Stimulated activated naive CD4-positive, alpha-beta T cell (primary cell): ENCODE data around the gene TPRG1.

Experiments
- DNase-seq, 6 experiments: peaks; one replicate each; lab custom pipeline; 2025; lab: John Stamatoyannopoulos, UW

Gene TPRG1

DNA sequence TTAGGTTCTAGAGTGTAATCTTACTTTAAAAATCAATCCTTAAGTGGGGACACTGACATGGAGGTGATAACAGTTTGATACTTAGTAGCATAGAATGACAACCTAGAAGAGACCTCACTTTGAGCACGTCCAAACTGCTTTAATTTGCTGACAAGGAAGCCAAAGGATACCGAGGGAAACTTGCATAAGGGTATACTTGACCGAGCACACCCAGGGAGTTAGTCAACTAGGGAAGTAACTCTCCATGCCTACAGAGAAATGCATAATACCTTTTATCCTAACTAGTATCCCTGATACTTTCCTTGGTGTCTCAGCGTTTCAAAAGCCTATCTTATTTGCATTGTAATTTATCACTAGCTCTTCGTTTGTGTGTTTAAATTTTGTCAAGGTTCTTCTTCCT is 5.5 kb upstream of the TPRG1 start:
- no peak for DNase-seq

DNA sequence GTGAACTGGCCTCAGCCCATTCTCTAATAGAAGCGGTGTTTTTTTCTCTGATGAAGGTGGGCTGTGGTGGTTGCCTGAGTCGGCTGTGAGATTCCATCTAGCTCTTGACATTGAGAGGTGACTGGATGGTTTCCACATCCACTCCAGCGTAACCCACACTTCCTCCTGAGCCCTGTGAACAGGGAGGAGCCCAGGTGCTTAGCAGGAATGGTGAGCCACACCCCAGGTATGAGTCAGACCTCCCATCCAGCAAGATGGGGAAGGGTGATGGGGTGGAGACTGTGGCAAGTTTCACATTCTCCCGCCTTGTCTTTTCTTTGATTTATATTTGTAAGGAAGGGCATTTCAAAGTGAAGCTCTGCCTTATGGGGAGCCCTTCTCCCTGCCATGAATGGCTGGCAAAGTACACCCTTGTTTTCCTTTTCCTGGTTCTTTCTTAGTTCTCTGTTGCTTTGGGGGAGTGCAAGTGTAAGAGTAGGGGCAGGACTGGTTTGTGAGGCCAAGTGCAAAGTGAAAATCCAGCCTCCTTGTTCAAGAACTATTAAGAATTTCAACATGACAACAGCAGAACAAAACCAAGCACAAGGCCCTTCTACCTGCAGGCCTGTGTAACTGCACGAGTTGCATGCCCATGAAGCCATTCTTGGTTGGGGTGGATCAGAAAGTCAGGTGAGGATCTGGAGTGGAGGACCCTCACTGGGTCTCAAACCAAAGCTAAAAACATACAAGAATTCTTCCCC is 4.6 kb upstream of the TPRG1 start:
- no peak for DNase-seq

DNA sequence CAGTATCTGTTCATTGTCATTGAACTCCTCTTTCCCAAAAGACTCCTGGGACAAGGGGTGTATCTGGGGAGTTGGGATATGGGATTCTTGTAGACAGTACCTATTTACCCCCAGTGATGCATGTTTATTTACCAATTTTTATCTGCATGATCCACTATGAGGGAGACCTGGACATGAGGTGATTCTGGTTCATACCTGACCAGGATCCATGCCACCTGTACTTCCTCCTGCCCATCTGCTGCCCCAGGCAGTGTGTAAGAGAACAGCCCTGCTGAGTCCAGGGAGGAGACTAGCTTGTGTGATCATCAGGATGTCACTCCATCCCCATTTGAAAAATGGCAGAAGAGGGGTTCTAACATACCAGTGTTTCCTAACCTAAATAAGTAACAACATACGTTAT is 3.1 kb upstream of the TPRG1 start:
- no peak for DNase-seq

DNA sequence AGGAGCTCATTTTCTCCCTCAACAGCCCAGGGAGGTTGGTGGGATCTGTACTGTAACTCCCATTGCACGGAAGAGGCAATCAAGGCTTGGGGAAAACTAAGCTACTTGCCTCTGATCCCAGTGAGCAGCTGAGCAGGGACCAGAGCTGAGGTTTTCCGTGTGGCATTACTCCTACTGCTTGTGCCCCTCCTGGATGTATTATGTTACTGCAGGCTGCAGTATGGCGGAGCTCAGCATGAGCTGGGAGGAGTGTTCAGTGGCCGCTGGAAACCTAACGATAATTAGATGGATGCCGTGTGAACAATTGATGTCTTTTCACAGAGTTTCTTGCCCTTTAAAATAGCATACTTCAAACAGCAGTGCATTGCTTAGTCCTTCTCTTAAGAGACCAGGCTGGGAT is 2.0 kb upstream of the TPRG1 start:
- no peak for DNase-seq

DNA sequence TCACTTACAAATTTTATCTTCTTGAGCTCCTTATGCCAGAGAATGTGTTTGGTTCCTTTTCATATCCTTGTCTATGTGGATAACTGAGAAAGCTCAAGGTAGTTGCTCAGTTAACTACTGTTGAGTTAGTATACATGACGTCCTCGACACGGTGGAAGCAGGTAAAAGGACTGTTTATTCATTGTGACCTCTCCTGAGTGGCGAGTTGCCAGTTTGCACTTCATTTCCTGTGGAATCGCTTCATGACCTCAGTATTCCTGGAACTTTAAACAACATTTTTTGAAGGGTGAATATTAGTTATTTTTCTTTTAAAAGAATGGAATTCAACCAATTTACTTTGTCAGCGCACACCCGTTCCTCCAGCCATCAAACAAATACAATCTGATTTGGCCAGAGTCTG is 1.2 kb upstream of the TPRG1 start:
- no peak for DNase-seq

DNA sequence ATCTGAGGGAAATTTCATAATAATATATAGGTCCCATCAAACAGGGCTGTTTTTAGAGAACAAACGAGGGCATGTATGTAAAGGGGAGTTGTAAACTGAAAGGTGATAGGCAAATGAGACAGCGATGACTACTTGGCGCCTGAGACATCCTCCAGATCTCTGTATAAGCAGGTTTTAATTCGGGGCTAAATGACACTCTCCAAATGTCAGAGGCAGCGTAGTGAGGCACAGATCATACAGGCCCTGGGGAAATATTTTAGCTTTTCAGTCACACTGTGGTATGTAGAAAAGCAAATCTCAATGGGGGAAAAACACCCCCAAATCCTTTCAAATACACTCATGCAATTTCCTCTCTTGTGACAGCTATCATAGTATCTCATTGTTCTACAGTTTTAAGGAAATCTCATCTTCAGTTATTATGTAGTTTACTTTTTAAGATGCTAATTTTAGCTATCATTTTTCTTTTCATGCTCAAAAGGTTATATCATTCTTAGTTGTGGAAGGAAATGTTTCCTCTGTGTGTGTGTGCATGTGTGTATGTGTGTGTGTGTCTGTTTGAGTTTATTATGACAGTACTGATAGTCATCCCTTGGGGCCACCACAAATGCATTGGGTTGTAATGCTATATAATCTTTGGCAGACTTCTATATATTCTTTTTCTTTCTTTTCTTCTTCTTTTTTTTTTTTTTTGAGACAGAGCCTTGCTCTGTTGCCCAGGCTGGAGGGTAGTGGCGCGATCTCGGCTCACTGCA is 1.1 kb downstream of the TPRG1 start:
- peak in 2 of 6 experiments; percentile 41 to 45 for DNase-seq

DNA sequence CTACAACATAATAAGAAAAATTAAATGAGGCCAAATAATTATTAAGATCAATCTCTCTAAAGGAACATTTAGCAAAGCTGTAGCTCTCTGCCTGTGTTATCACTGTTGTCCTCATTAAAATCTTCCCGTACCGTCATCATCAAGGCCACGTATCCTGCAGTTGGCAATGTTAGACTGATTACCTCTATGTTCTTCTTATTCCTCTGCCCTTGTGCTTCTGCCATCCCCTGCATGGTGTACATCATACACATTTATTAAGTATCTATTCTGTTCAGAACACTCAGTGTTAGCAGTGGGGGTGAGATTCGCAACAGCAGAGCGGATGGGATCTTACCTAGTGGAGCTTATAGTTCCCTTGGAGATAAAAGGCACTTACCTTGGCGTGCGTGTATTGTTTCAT is 12.8 kb downstream of the TPRG1 start:
- DNase-seq = no peak

DNA sequence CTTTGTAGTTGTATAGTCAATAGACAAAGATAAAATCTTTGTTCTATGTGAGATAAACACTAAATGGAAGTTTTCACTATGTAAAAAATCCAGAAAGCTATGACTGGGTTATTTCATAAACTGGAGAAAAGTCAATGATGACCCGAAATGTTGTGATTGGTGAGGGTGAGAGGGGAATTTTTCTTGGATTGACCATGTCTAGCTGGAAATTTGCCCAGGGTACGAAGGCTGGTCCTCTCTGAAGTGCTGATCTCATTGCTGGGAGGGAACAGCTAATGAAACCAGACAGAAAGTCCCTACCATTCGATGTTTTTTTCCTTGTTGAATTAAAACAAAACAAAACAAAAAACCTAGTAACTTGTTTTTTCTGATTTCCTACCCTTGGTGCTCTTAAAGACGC is 14.3 kb downstream of the TPRG1 start:
- no peak for DNase-seq

DNA sequence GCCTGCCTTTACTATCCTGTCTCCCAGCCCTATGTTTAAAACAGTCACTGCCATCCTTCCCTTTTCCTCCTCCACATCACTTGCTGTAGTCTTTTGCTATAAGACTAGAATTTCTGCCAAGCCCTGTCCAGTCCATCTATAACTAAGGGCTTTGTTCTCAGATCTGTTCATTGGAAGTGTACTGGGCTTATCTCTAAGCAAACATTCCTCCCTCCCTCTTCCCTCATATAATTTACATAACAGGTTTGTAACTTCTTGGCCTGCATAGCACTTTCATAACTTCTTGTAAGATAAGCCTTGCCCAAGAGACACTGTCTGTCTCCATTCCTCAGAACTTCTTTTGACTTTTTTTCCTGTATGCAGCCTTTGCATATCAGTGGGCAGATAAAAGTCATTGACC is 16.7 kb downstream of the TPRG1 start:
- DNase-seq = no peak

DNA sequence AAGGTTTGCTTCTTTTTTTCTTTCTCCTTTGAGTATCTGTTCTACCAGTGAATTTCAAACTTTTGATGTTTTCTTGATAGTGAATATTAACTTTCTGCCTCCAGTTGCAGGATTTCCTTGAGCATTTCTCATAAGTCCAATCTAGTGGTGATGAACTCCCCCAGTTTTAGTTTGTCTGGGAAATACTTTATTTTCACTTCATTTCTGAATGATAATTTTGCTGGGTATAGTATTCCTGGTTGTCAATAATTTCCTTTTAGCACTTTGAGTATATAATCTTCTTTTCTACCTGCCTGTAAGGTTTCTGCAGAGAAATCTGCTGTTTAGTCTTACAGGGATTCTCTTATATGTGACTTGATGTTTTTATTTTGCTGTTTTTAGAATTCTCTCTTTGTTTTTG is 21.0 kb downstream of the TPRG1 start:
- DNase-seq = no peak

DNA sequence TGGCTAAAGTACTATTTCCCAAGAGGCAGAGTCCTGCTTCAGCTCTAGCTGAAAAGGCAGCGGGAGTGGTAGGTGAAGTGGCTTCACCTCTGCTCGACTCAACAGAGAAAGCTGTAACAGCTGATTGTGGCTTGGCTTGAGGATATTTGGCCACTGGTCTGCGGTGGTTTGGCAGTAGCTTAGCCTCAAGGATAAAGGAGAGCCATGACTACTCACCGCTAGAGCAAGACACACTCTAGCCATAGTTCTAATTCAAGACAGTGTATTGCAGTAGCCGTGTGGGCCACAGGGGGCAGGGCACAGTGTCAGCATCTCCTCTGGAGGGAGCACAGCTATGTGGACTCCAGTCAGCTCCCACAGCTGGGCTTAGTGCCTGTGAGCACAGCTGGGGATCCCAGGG is 23.5 kb downstream of the TPRG1 start:
- DNase-seq = no peak

DNA sequence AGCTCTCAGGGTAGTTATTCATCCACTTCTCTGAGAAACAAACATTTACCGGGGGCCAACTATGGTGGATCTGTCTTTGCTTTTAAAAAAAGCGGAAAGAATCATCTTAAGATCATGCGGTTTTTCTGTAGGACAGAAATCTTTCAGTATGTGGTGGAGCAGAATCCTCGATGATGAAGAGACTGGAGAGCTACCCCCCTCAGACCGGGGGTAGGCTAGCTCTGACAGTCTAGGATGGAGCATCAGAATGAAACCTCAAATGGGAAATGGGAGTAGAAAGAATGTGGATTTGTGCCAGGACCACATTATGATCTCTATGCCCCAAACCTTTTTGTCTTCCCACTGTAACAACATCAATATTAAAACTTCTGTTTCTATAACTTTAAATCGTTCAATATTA is 30.3 kb downstream of the TPRG1 start:
- DNase-seq = no peak

DNA sequence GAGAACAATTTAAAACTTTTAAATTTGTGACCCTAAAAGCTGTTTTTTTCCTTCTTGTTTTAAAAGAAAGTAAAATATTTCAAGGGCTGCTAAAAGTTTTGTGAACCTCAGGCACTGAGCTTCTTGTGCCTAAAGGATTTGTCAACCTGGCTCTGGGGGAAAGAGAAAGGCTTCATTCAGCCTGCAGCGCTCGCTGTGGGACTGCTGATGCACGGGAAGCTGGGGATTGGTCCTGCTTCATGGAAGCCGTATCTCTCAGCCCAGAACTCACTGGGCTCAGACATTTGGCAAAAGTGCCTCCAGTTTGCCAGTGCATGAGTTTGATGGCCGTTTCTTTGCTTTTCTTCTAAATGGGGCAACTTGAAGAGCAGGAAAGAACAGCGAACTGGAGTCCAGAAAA is 30.8 kb downstream of the TPRG1 start:
- no peak for DNase-seq

DNA sequence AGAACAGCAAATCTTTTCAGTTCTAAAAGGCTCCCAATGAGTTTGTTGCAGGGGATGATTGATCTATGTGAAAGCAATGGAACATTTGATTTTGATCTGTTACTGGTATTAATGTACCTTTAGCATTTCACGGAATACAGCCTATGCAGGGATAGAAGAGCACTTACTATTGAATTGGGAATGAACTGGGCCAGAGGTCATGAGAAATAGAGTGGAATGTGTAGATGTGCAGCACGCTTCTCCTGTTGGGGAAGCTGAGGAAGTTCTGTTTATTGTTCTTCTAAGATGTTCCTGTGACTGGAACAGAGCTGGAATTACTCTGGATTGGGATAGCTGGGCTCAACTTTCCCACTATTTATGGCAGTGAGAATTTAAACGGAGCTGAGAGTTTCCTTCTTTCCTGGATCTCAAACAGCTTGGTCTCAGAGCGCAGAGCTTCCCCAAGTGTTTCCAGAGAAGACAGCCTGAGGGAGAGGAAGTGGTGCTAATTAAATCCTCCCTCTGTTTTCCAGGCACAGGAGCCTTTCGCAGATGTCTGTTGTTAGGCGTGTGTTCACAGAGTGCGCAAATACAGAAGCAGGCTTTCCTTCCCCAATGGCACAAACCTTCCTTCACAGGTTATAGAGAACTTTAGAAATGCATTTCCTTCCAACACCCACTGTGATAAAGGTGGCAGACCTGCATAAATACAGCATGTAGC is 32.5 kb downstream of the TPRG1 start:
- no peak for DNase-seq

DNA sequence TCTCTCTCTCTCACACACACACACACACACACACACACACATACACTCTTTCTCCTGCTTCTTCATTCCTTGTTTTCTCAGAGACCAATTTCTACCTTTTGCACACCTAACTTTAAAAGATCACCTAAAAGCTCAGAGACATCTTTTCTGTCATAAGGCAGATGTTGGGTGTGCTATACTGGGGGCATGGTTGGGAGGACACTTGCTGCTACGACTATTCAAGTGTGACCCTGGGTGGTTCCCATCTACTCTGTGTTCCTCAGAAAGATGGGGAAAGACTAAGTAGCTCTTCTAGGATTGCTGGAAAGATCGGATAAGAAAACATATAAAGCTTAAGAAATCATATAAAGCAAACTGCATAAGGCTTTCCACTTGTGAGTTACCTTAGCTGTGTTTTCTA is 33.2 kb downstream of the TPRG1 start:
- DNase-seq = no peak

DNA sequence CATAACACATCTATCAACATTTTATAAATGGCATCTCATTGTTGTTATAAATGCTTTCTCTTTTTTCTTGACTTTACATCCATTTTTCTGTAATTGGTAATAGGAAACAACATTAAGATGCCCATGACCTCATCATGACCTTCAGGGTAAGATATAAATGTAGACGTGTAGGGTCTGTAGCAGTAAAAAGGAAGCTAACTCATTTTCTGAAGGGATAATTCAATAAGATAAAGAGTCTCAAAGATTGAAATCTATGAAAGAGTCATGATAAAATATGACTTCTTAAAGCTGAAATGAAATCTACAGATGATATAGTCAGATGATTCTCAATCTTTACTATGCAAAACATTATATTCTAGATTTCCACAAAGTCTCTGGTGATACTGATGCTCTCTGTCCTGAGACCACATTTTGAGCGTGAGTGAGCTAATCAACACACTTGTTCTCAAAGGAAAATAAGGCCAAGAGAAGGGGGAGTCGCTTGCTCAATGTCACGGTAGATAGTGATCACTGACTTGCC is 38.5 kb downstream of the TPRG1 start:
- no peak for DNase-seq

DNA sequence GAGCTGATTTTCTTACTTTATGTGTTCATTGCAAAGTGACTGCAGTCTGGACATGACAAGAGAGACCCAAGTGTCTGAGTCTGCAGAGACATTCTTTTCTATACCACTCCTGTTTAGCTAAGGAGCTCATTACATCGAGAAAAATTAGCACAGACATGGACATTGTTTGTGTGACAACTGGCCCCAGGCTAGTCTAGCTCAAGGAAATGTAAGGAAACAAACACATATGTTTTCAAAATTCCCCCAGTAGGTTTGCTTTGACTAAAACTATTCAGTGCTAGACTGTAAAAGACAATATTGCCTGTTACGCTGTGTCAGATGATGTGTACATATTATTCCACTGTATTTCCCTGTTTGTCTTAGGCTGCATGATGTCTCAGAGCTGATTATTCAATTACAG is 40.9 kb downstream of the TPRG1 start:
- no peak for DNase-seq

DNA sequence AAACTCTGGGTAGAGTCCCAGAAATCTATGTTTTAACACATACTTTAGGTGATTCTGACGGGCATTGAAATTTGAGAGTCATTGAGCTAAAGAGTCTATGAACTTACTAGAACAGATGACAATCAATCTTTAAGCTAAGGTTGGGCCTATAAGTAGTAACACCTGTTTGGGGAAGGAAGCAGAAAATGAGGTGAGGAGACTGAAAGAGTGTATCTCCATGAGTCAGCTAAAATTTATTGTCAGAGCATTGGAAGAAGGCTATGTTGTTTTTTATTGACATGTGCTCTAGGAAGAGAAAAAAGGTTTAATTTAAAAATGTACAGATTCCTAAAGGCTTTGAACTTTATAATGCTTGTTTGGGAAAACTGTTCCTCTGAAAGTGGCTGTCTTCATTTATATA is 42.9 kb downstream of the TPRG1 start:
- no peak for DNase-seq

DNA sequence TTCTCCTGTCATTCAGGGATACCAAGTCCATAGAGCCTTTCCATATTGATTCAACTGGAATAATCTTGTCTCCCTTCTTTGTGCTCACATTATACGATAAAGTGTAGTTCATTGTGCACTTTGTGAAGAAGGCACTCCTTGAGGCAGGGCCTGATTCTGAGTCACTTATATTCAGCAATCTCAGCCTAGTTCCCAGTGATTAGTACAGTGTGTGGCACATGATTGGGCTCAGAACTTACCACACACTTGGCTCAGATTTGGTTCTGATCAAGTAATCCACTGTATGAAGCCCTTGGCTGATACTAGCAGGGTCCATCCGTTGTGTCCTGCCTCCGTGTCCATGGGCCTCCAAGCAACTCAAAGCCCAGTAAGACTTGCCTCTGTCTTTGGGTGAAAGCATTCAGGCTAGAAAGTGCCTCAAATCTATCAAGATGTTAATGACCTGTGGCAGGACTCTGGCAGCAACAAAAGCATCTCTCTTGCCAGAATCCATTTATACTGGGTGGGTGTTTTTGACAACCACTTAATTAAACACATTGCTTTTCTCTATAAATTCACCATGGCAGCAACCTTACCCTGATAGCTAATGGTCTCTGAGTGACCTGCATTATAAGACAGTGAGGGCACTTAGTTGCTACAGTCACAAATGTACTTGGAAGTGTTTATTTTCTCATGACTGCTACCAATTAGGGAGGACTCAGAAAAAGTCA is 51.3 kb downstream of the TPRG1 start:
- no peak for DNase-seq

DNA sequence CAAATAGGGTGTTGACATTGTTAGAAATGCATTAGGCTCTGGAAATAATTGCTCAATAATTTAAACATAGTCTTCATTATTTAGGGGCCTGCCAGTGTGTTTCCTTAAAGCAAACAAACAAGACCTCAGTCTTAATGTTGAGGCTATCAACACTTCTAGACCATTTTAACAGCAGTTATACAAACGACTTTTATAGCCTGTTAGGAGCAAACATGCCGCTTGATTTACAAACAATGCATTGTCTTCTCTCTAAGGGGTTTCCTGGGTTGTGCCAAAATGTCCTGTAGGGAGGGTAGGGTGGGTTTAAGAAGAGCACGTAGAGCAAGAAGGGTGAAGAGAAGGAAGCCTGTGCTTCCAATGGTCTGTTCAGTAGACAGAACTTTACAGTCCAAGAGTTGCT is 53.7 kb downstream of the TPRG1 start:
- no peak for DNase-seq

DNA sequence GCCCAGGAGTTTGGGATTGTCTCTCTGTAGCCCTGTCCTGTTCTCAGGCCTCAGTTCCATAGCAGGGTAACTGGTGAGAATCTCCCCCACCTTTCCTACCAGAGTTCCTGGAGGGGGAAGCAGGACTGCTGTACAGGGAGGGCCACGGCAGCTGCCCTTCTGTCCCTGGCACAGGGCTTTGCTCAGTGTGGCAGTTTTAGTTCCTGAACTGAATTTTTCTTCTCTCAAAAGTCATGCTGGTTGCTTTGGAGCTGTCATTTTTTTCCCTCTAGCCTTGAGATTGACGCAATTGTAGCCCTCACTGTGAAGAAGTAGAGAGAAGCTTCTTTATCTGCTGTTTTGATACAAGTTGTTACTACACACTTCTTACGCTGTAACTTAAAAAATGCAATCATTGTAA is 55.5 kb downstream of the TPRG1 start:
- no peak for DNase-seq

DNA sequence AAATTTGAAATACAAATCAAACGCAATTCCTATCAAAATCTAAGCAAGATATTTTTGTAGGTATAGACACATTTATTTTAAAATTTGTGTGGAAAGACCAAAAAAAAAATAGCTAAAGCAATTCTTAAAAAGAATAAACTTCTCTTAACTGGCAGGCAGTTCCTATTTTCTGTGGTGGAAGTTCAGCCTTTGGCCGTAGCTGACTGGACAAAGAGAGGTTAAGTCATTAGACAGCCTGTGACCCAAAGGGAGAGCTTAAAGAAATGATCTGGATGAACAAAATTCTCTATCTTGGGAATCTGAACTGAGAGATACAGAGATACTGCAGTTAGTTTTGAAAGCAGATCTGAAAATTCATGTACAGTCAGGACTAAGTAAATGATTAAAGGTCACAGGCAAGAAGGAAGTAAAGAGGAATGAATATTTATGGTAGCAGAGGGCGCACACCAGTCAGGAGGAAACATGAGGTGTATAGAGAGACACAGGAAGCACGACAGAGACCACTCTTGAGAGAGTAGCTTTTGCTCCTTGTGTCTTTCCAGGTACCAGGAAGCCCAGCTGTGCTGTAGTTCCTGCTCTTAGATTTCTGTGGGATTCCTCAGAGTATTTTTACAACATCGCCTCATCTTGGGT is 57.5 kb downstream of the TPRG1 start:
- no peak for DNase-seq
